Iris pigment epithelial cell (primary cell): ENCODE data around the gene EIF2S3B.

Experiments used
- DNase-seq: peaks from one replicate; pipeline ENCODE4 v3.0.0-alpha.2; 2011; ENCODE audit warnings: low read depth

Gene EIF2S3B

DNA sequence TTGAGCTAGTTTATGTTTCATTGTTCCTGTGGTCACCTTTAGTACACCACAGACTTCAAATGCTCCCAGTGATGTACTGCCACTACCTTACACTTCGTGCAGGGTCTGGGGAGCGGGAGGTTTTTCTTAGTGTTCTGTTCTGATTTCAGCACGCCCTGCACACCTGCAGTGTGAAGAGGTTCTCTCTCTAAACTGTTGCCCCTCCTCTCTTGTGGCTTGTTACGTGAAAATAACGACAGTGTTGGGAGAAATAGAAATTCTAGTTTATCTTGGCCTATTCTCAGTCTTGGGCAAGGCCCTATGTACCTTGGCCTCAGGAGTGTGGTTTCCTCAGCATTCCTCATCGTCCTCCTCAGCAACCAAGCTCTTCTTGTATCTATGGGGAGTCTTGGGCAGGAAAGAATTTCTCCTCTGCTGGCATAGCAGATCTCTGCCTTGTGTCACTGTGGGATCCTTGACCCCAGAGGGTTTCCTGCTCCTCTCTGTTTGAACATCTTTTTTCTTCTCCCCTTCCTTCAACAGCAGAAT is 48.6 kb downstream of the EIF2S3B start:
- DNase-seq = no peak

DNA sequence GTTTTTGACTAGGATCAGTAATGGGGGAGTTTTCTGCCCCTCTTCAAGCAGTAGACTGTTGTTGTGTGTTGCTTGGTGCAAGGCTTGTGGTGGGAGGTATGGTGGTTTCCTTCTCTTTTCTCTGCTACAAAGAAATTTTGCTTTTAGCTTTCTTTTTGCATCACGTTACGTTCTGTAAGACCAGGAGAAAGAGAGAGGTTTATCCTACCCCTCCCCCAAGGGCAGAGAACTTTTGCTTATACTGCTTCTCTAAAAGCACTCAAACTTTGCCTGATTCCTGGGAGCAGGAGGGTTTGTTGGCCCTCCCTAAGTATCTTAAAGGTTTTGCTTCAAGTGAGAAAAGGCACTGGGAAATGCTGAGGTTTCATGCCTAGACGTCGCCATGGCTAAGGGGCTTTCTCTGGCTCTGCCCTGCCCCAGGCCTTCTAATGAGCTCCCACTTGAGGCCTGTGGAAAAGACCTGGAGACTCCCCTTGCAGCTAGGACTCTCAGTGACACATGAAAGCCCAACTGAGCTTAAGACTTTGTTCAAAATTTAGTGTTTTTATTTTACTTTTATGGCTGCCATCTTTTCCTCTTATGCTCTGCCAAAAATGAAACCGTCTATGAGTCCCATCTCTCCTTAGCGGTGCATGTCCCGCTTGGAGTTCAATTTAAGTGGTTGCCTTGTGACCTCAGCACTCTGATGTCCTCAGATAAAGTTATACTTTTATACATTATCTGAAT is 49.2 kb downstream of the EIF2S3B start:
- DNase-seq = no peak

DNA sequence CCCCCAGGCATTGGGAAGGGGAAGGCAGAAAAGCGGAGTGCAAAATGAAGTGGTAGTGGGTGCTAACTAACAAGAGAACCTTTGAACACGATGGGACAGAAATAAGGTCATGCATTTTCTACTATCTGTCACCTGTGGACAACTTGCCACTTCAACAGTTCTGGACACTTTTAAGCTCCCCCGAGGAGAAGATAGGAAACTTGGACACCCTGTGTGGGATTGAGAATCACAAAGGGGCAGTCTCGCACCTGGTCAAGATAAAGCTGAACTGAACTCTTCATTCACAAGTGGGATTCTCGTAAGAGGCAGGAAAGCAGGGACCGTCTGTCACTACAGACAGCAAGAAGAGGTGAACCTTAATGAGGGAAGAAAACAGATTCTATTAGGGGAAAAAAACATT is 51.6 kb downstream of the EIF2S3B start:
- no peak for DNase-seq

DNA sequence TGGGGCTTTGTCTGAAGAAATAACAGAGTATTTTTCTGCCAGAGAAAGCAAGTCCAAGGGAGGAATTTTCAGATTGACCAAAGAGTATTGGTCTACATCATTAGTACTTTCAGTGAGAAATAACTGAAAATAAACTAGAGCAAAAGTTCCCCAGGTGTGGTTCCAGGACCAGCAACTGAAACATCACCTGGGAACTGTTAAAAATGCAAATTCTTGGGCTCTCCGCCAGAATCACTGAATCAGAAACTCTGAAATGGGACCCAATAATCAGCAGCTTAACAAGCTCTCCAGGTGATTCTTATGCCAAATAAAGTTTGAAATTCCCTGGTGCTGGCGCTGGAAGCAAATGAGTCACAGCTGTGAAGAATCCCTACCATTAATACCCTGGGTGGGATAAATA is 52.1 kb downstream of the EIF2S3B start:
- no peak for DNase-seq
